NCI-H2107 treated with DMSO at 0.1 percent for 48 hours (cell line): Measurements from ENCODE around the gene USP3.
"Not testable (repeated sequence)": the region's sequence is repeated elsewhere in the genome, so short reads cannot be mapped to it uniquely, and the experiment has no call there.

Source experiments
- DNase-seq: peaks from one replicate; lab custom pipeline; 2025; ENCODE audit not compliant: unreplicated experiment; lab: John Stamatoyannopoulos, UW

The USP3 gene

GRCh38 chr15:63509955-63510940 lies 5.9 kb downstream of the USP3 start:
- no peak for DNase-seq

- DNase-seq = no peak
These were observed 7.8 kb downstream of the USP3 start for GRCh38 chr15:63512148-63512547.

DNA sequence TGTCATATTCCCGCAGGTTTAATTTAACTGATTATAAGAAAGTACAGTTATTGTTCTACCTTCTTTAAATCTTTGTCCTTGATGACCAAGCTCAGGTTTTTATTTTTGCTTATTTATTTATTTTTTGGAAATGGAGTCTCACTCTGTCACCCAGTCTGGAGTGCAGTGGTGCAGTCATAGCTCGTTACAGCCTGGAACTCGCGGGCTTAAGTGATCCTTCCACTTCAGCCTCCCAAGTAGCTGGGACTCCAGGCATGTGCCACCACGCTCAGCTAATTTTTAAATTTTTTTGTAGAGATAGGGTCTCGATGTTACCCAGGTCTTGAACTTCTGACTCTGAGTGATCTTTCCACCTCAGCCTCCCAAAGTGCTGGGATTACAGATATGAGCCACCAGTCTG lies 8.9 kb downstream of the USP3 start:
- no peak for DNase-seq

DNA sequence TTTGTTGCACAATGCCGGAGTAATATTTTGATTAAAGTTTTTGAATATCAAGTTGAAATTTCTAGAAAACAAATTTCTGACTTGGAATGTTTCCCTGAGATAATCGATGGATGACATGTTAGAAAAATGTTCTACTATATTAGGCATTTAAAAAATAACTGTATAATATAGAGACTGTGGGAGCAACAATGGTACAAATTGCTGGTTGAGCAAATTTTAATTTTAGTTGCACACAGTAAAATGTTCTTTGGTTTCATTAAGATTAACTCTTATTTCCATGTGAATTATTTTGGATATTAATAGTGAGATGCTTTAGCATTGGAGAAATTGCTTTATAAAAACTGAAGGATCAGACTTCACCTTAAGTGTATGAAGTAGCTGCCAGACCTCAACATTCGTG lies 9.3 kb downstream of the USP3 start:
- DNase-seq = no peak

- peak; percentile 46 for DNase-seq
These were observed 10.1 kb downstream of the USP3 start for GRCh38 chr15:63514531-63514943.

- DNase-seq = no peak
These were observed 12.8 kb downstream of the USP3 start for GRCh38 chr15:63517202-63517601.

DNA sequence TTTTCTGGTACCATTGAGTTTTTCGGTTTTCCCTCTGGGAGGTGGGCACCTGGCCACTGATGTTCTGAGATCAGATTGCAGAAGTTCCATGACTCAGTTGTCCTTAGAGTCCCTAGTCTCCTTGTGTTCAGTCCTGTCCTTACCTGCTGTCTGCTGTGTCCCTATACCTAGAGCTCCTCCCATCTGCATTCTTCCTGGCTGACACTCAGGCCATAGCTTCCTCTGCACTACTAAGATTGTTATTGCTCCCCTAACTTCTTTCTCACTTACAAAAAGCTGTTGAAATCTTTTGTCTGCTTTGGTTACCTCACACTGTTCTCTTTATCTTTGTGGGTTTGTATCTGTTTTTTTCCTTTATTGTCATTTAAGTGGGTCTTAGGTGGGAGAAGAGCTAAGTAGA lies 13.2 kb downstream of the USP3 start:
- DNase-seq = no peak

DNA sequence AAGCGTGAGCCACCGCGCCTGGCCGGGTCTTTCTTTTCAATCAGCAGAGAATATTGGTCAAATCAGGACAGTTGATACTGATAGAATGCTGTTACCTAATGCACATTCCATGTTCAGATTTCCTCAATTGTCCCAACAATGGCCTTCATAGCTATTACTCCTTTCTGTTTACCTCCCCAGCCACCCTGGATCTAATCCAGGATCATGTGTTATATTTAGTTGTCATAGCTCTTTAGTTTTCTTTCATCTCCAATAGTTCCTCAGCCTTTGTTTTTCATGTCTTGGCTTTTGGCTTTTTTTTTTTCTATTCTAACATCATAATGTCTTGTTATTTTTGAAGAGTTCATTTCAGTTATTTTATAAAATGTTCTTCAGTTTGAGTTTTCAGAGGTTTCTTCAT lies 14.6 kb downstream of the USP3 start:
- DNase-seq = no peak

GRCh38 chr15:63519548-63520178 lies 15.3 kb downstream of the USP3 start:
- DNase-seq = no peak

GRCh38 chr15:63520462-63520861 lies 16.1 kb downstream of the USP3 start:
- not testable (repeated sequence) for DNase-seq

DNA sequence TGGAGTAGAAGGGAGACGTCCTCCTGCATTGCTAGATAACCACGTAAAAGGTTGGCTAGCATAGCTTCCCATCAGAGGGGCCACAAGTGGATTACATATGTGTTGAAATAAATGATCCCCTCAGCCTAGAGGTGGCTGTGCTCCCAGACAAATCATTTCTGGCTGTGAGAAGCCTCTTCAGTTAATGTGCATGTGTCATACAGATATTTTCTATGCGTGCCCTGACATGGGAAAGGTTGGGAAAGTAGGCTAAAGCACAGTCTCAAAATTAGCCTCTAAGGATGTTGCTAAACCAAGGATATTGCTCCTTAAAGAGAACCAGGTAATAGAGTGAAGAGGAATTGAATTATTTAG lies 17.8 kb downstream of the USP3 start:
- DNase-seq = no peak

DNA sequence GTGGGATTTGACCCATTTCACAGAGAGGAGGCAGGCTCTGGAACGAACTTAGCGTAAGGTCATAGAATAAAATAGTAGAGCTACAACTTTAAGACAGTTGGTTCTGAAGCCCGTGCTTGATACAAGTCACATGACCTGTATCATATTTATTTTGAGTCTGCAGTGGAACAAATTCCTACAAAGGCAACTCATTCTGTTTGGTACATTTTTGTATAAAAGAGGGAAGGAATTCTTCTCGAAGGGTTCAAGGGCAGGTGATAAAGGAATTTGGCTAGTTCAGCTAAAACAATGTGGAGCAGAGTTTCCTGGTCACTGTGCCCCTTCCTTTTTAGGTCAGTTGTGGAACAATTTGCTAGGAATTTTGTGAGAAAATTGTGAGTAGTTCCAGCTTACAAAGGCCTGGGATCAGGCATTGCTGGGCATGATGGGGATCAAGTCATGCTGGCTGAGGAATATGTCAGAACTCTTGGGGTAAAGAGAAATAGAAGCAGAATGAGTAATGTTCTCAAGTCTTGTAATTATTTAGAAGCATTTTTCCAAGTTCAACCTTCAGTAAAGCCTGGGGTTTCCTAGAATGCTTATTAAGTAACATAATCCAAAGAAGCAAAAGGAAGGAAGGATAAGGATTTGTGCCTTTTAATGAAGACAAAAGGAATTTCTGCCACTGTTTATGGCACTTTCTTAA lies 19.1 kb downstream of the USP3 start:
- DNase-seq = no peak

GRCh38 chr15:63524316-63525015 lies 20.1 kb downstream of the USP3 start:
- no peak for DNase-seq

- DNase-seq = no peak
These were observed 22.0 kb downstream of the USP3 start for GRCh38 chr15:63526401-63526800.

GRCh38 chr15:63528138-63528659 lies 23.8 kb downstream of the USP3 start:
- DNase-seq = no peak

- DNase-seq = no peak
These were observed 25.8 kb downstream of the USP3 start for GRCh38 chr15:63530235-63530634.

- no peak for DNase-seq
These were observed 26.4 kb downstream of the USP3 start for GRCh38 chr15:63530752-63531299.

- DNase-seq = no peak
These were observed 27.2 kb downstream of the USP3 start for GRCh38 chr15:63531586-63531985.

- no peak for DNase-seq
These were observed 27.9 kb downstream of the USP3 start for GRCh38 chr15:63532307-63532744.

GRCh38 chr15:63534888-63535287 lies 30.5 kb downstream of the USP3 start:
- not testable (repeated sequence) for DNase-seq

- no peak for DNase-seq
These were observed 31.3 kb downstream of the USP3 start for GRCh38 chr15:63535689-63536088.
